Measurements from ENCODE around the gene KLKB1.

Gene KLKB1

GRCh38 chr4:186227221-186227620 lies at the start of gene KLKB1:
KLKB1 (plus strand) TSS chr4:186227507; CDS start chr4:186228196, 689 bp downstream.
- no peak for DNase-seq (ENCODE audit: low read depth in 2 of 2)

- DNase-seq (ENCODE audit: low read depth in 2 of 2): no peak
Measured at GRCh38 chr4:186188107-186188506, 39.2 kb upstream of the KLKB1 start.

- DNase-seq (ENCODE audit: low read depth in 2 of 2): no peak
Measured at GRCh38 chr4:186189656-186190055, 37.7 kb upstream of the KLKB1 start.

- DNase-seq (ENCODE audit: low read depth in 2 of 2): peak; percentile 9 to 29
Measured at GRCh38 chr4:186190581-186191199, 36.6 kb upstream of the KLKB1 start.

GRCh38 chr4:186191200-186192065 lies 35.9 kb upstream of the KLKB1 start, which contains the start of gene CYP4V2:
CYP4V2 (plus strand) TSS chr4:186191567; CDS start chr4:186191824, 257 bp downstream.
- DNase-seq (ENCODE audit: low read depth in 2 of 2): peak; percentile 72 to 80

GRCh38 chr4:186192066-186192612 lies 35.2 kb upstream of the KLKB1 start:
- no peak for DNase-seq (ENCODE audit: low read depth in 2 of 2)

GRCh38 chr4:186193851-186194250 lies 33.5 kb upstream of the KLKB1 start:
- no peak for DNase-seq (ENCODE audit: low read depth in 2 of 2)

GRCh38 chr4:186196063-186196462 lies 31.2 kb upstream of the KLKB1 start:
- no peak for DNase-seq (ENCODE audit: low read depth in 2 of 2)

- DNase-seq (ENCODE audit: low read depth in 2 of 2): no peak
Measured at GRCh38 chr4:186200516-186200915, 26.8 kb upstream of the KLKB1 start.

GRCh38 chr4:186201010-186201409 lies 26.3 kb upstream of the KLKB1 start:
- no peak for DNase-seq (ENCODE audit: low read depth in 2 of 2)

- DNase-seq (ENCODE audit: low read depth in 2 of 2): peak; percentile 17 to 37
Measured at GRCh38 chr4:186201535-186202230, 25.6 kb upstream of the KLKB1 start.

GRCh38 chr4:186202490-186203140 lies 24.7 kb upstream of the KLKB1 start:
- DNase-seq (ENCODE audit: low read depth in 2 of 2): no peak

- no peak for DNase-seq (ENCODE audit: low read depth in 2 of 2)
Measured at GRCh38 chr4:186203406-186203805, 23.9 kb upstream of the KLKB1 start.

- peak in 1 of 2 donors; percentile 53 for DNase-seq (ENCODE audit: low read depth in 2 of 2)
Measured at GRCh38 chr4:186204103-186204559, 23.2 kb upstream of the KLKB1 start.

- DNase-seq (ENCODE audit: low read depth in 2 of 2): no peak
Measured at GRCh38 chr4:186204686-186205085, 22.6 kb upstream of the KLKB1 start.

GRCh38 chr4:186205156-186205555 lies 22.2 kb upstream of the KLKB1 start:
- DNase-seq (ENCODE audit: low read depth in 2 of 2): no peak

- DNase-seq (ENCODE audit: low read depth in 2 of 2): no peak
Measured at GRCh38 chr4:186216465-186217024, 10.8 kb upstream of the KLKB1 start.

- DNase-seq (ENCODE audit: low read depth in 2 of 2): no peak
Measured at GRCh38 chr4:186217733-186218293, 9.5 kb upstream of the KLKB1 start.

GRCh38 chr4:186221624-186222023 lies 5.7 kb upstream of the KLKB1 start:
- no peak for DNase-seq (ENCODE audit: low read depth in 2 of 2)

GRCh38 chr4:186225848-186226247 lies 1.5 kb upstream of the KLKB1 start:
- DNase-seq (ENCODE audit: low read depth in 2 of 2): no peak

All from stimulated activated CD8-positive, alpha-beta memory T cell treated with anti-CD3 and anti-CD28 coated beads, Interleukin-15, amount 100 ng/mL, for 4 hours (primary cell).